DOHH2 (cell line): ENCODE data around the gene FGF3.

Source experiments
- H3F3A ChIP-seq: fragments of 200-600 bp; sonication (generic), shearing (Covaris generic); 2 replicates; pipeline ENCODE4 v1.6.0; 2016; ENCODE audit warnings: antibody characterized with exemption, mild to moderate bottlenecking; ENCODE audit not compliant: control insufficient read depth, insufficient read depth
- H3K27ac ChIP-seq: fragments of 200-600 bp; sonication (generic); 2 replicates; pipeline ENCODE4 v1.5.1; 2014; ENCODE audit warnings: low read depth, mild to moderate bottlenecking, low read length, moderate library complexity
- H3K27me3 ChIP-seq: fragments of 200-600 bp; sonication (generic); 2 replicates; pipeline ENCODE4 v1.6.1; 2014; ENCODE audit warnings: mild to moderate bottlenecking, low read length, mixed read lengths; ENCODE audit not compliant: control insufficient read depth
- H3K36me3 ChIP-seq: fragments of 200-600 bp; sonication (generic); 2 replicates; pipeline ENCODE4 v1.6.1; 2014; ENCODE audit warnings: mild to moderate bottlenecking, low read length, moderate library complexity, mixed read lengths; ENCODE audit not compliant: control insufficient read depth
- H3K4me1 ChIP-seq: fragments of 200-600 bp; sonication (generic); 2 replicates; pipeline ENCODE4 v1.6.1; 2014; ENCODE audit warnings: mild to moderate bottlenecking, low read length, mixed read lengths; ENCODE audit not compliant: control insufficient read depth
- H3K4me2 ChIP-seq: fragments of 200-600 bp; sonication (generic); 2 replicates; pipeline ENCODE4 v1.6.0; 2014; ENCODE audit warnings: mild to moderate bottlenecking, low read length, moderate library complexity
- H3K4me3 ChIP-seq: fragments of 200-600 bp; sonication (generic); 2 replicates; pipeline ENCODE4 v1.5.1; 2014; ENCODE audit warnings: mild to moderate bottlenecking, low read length, mixed read lengths
- H3K79me2 ChIP-seq: fragments of 200-600 bp; sonication (generic); 2 replicates; pipeline ENCODE4 v1.6.1; 2014; ENCODE audit warnings: mild to moderate bottlenecking, low read length, mixed read lengths; ENCODE audit not compliant: control insufficient read depth
- H3K9me2 ChIP-seq: fragments of 200-600 bp; sonication (generic); replicated peaks from 2 replicates; pipeline ENCODE4 v1.6.1; 2014; ENCODE audit warnings: mild to moderate bottlenecking, low read length, mixed read lengths; ENCODE audit not compliant: control insufficient read depth
- H3K9me3 ChIP-seq: fragments of 200-600 bp; sonication (generic); 2 replicates; pipeline ENCODE4 v1.6.1; 2014; ENCODE audit warnings: antibody characterized with exemption, low read length, mixed read lengths; ENCODE audit not compliant: control insufficient read depth, insufficient read depth
- H4K20me1 ChIP-seq: fragments of 200-600 bp; sonication (generic); 2 replicates; pipeline ENCODE4 v1.6.0; 2014; ENCODE audit warnings: low read depth, mild to moderate bottlenecking, antibody characterized with exemption, low read length, moderate library complexity; ENCODE audit not compliant: control insufficient read depth, insufficient read depth
- CTCF ChIP-seq: fragments of 200-600 bp; sonication (generic); IDR thresholded peaks from one replicate; pipeline ENCODE4 v1.5.1; 2014; ENCODE audit warnings: antibody characterized with exemption, mild to moderate bottlenecking, low read depth, low read length; ENCODE audit not compliant: poor library complexity, severe bottlenecking
- EZH2phosphoT487 ChIP-seq: fragments of 200-600 bp; sonication (generic); IDR thresholded peaks from 2 replicates; pipeline ENCODE4 v1.6.1; 2017; ENCODE audit warnings: borderline replicate concordance, mild to moderate bottlenecking, antibody characterized with exemption, low read length, moderate library complexity, mixed read lengths

The FGF3 gene

GRCh38 chr11:69775163-69775755 is 44.0 kb downstream of the FGF3 start, which contains the start of gene FGF4:
Gene FGF4, minus strand, starts transcription at chr11:69775341. Its CDS starts 257 bp downstream, at chr11:69775084.
- Histone ChIP-seq H3K4me2 (no peak within 1 kb of the TSS), H3K79me2 (no peaks in the 10 kb centered on the region), H3K4me1 (no peaks in the 10 kb centered on the region), H3K9me2 (no peaks in the 10 kb centered on the region), H3K36me3 (no peaks in the 10 kb centered on the region), H3K27ac (no peak within 1 kb of the TSS), H3K27me3 (no peaks in the 10 kb centered on the region), H3F3A (no peaks in the 10 kb centered on the region), H4K20me1 (no peaks in the 10 kb centered on the region), H3K9me3 (no peaks in the 10 kb centered on the region), H3K4me3 (no peak within 1 kb of the TSS)
- TF ChIP-seq EZH2phosphoT487: no peak
- no peak for TF ChIP-seq CTCF

- H3K4me3 ChIP-seq: no peak overlapping the region
- TF ChIP-seq EZH2phosphoT487 (no peak), CTCF (no peak)
- no peaks in the 10 kb centered on the region for H3K79me2 ChIP-seq
- H3K9me2 ChIP-seq: no peaks in the 10 kb centered on the region
- no peaks in the 10 kb centered on the region for H4K20me1 ChIP-seq
- H3K4me2 ChIP-seq: no peak overlapping the region
- no peaks in the 10 kb centered on the region for H3K9me3 ChIP-seq
- H3K27ac ChIP-seq: no peak overlapping the region
- H3K4me1 ChIP-seq: no peaks in the 10 kb centered on the region
- H3K36me3 ChIP-seq: no peaks in the 10 kb centered on the region
- H3K27me3 ChIP-seq: no peaks in the 10 kb centered on the region
- H3F3A ChIP-seq: no peaks in the 10 kb centered on the region
Observed at GRCh38 chr11:69774354-69775162, 44.7 kb downstream of the FGF3 start.

GRCh38 chr11:69773626-69774353 is 45.4 kb downstream of the FGF3 start:
- Histone ChIP-seq H3K4me2 (no peak overlapping the region), H3K79me2 (no peaks in the 10 kb centered on the region), H4K20me1 (no peaks in the 10 kb centered on the region), H3K27ac (no peak overlapping the region), H3F3A (no peaks in the 10 kb centered on the region), H3K36me3 (no peaks in the 10 kb centered on the region), H3K9me3 (no peaks in the 10 kb centered on the region), H3K4me3 (no peak overlapping the region), H3K4me1 (no peaks in the 10 kb centered on the region), H3K27me3 (no peaks in the 10 kb centered on the region), H3K9me2 (no peaks in the 10 kb centered on the region)
- TF ChIP-seq EZH2phosphoT487 (no peak), CTCF (no peak)
